ENCODE data around the gene ZNF418. TPM values are rescaled to one million over a fixed set of nuclear protein-coding genes. Genes with fewer than 3 reads are reported as not detected.
A peak's percentile ranks its signal among the peaks of the same experiment; 100 is the strongest.
"Not testable (repeated sequence)": the region's sequence is repeated elsewhere in the genome, so short reads cannot be mapped to it uniquely, and the experiment has no call there.

ZNF418 gene
- total RNA-seq, 2 donors from 2014 or later, result 1.1 to 5.3 TPM

GRCh38 chr19:57888107-57888559 is 47.1 kb downstream of the ZNF418 start:
- H3K27ac ChIP-seq, result no peak overlapping the region
- peak overlapping the region; percentile 48 to 83 for H3K9ac ChIP-seq (ENCODE audit: low read depth in 2 of 2, low read length in 2 of 2)
- no peaks in the 10 kb centered on the region for H3K9me3 ChIP-seq
- no peaks in the 10 kb centered on the region for H3K36me3 ChIP-seq
- TF ChIP-seq CTCF (IDR thresholded peaks at IDR 0.05), result no peak
- H3K4me3 ChIP-seq, result peak overlapping the region; percentile 34
- H3K27me3 ChIP-seq, result no peaks in the 10 kb centered on the region
- DNase-seq, result no peak
- no peaks in the 10 kb centered on the region for H3K4me1 ChIP-seq
- intact Hi-C loops (cut with DNase I), result no loop called here

- no peak for TF ChIP-seq CTCF (IDR thresholded peaks at IDR 0.05)
- Histone ChIP-seq H3K4me1 (no peaks in the 10 kb centered on the region), H3K4me3 (no peak overlapping the region), H3K9me3 (no peaks in the 10 kb centered on the region), H3K27me3 (no peaks in the 10 kb centered on the region), H3K27ac (no peak overlapping the region), H3K36me3 (no peaks in the 10 kb centered on the region), H3K9ac (ENCODE audit: low read depth in 2 of 2, low read length in 2 of 2) (peak overlapping the region in 1 of 2 donors; percentile 55)
- DNase-seq, result peak; percentile 50
- intact Hi-C loops (cut with DNase I), result no loop called here
Observed at GRCh38 chr19:57887195-57887941, 47.8 kb downstream of the ZNF418 start.

- Histone ChIP-seq H3K4me1 (no peaks in the 10 kb centered on the region), H3K9ac (ENCODE audit: low read depth in 2 of 2, low read length in 2 of 2) (no peak overlapping the region), H3K27ac (no peak overlapping the region), H3K27me3 (no peaks in the 10 kb centered on the region), H3K9me3 (no peaks in the 10 kb centered on the region), H3K36me3 (no peaks in the 10 kb centered on the region), H3K4me3 (no peak overlapping the region)
- TF ChIP-seq CTCF (IDR thresholded peaks at IDR 0.05), result no peak
- intact Hi-C loops (cut with DNase I), result no loop called here
- DNase-seq, result no peak
Observed at GRCh38 chr19:57886046-57886445, 49.2 kb downstream of the ZNF418 start.

- H3K9ac ChIP-seq (ENCODE audit: low read depth in 2 of 2, low read length in 2 of 2); H3K36me3 ChIP-seq; H3K4me1 ChIP-seq; intact Hi-C loops (cut with DNase I); H3K4me3 ChIP-seq; H3K27ac ChIP-seq; DNase-seq; H3K27me3 ChIP-seq: not testable (repeated sequence)
- peaks cover 17% of the 10 kb centered on the region for H3K9me3 ChIP-seq
Observed at GRCh38 chr19:57873883-57874799, 61.1 kb downstream of the ZNF418 start.

- DNase-seq, result no peak
- no peak for TF ChIP-seq CTCF (IDR thresholded peaks at IDR 0.05)
- Histone ChIP-seq H3K27ac (no peak overlapping the region), H3K36me3 (no peaks in the 10 kb centered on the region), H3K4me3 (no peak overlapping the region), H3K9me3 (peaks cover 17% of the 10 kb centered on the region), H3K27me3 (no peaks in the 10 kb centered on the region), H3K4me1 (no peaks in the 10 kb centered on the region), H3K9ac (ENCODE audit: low read depth in 2 of 2, low read length in 2 of 2) (no peak overlapping the region)
- intact Hi-C loops (cut with DNase I), result no loop called here
Observed at GRCh38 chr19:57872450-57872849, 62.8 kb downstream of the ZNF418 start.

Other genes starting within 250 kb of the ZNF418 start
- gene ZNF154, start 226.2 kb downstream of the ZNF418 start, total RNA-seq, result 1 to 10 TPM in 1 of 2 donors, under 1 TPM in 1; 0.67 to 2.0 TPM
- 1 to 10 TPM; 2.9 TPM for gene ZNF671, start 207.8 kb downstream of the ZNF418 start, total RNA-seq
- gene ZNF776, start 188.6 kb downstream of the ZNF418 start, total RNA-seq, result 10 to 100 TPM; 13.5 to 14.5 TPM
- gene ZNF586, start 165.7 kb downstream of the ZNF418 start, total RNA-seq, result 10 to 100 TPM; 13.1 to 17.6 TPM
- 10 to 100 TPM; 21.7 to 24.8 TPM for gene ZNF552, start 120.5 kb downstream of the ZNF418 start, total RNA-seq
- 10 to 100 TPM; 12.5 to 22.3 TPM for gene ZNF587B, start 105.1 kb downstream of the ZNF418 start, total RNA-seq
- 10 to 100 TPM; 46.4 to 70.7 TPM for gene ZNF587, start 85.5 kb downstream of the ZNF418 start, total RNA-seq
- 10 to 100 TPM in 1 of 2 donors, 1 to 10 TPM in 1; 7.1 to 25.5 TPM for gene ZNF814, start 46.4 kb downstream of the ZNF418 start, total RNA-seq
- gene ZNF417, start 18.8 kb downstream of the ZNF418 start, total RNA-seq, result 10 to 100 TPM in 1 of 2 donors, 1 to 10 TPM in 1; 9.6 to 17.5 TPM
- 1 to 10 TPM; 3.0 to 3.5 TPM for gene ZNF256, start 12.3 kb upstream of the ZNF418 start, total RNA-seq
- gene C19orf18, start 39.1 kb upstream of the ZNF418 start, total RNA-seq, result under 1 TPM; 0.27 to 0.86 TPM
- gene ZNF606, start 67.4 kb upstream of the ZNF418 start, total RNA-seq, result 10 to 100 TPM in 1 of 2 donors, 1 to 10 TPM in 1; 8.7 to 12.2 TPM
- gene ZSCAN1, start 98.6 kb upstream of the ZNF418 start, total RNA-seq, result not detected
- 1 to 10 TPM; 1.1 to 1.4 TPM for gene ZNF135, start 123.9 kb upstream of the ZNF418 start, total RNA-seq
- gene ZSCAN18, start 162.8 kb upstream of the ZNF418 start, total RNA-seq, result 10 to 100 TPM; 17.1 to 22.9 TPM
- 1 to 10 TPM; 3.9 to 5.9 TPM for gene ZNF329, start 215.4 kb upstream of the ZNF418 start, total RNA-seq
- 10 to 100 TPM; 16.3 to 17.1 TPM for gene ZNF274, start 247.7 kb upstream of the ZNF418 start, total RNA-seq

All from colonic mucosa (tissue), 4 donors.